ENCODE measurements around the gene OR51A4.

The OR51A4 gene

DNA sequence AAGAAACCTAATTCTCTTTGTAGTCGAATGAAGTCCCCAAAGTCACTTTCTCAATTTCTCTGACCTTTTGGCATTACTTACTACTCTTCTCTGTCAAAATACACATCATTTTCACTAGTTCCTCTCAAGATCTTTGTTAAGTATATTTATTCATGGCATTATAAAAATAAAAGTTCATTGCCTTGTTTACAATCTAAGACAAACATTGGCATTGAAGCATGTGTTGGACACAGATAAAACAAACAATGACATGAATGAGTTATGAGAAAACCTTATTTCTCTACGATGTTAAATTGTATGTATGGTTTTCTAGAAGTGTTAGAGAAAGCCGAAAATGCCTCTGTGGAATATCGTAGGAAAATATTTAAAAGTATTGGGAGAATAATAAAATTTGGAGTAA lies 14.7 kb downstream of the OR51A4 start:
- no peaks in the 10 kb centered on the region for H3K27me3 ChIP-seq (ENCODE audit: control insufficient read depth, insufficient read depth, low read length)
- no peak overlapping the region for H3K4me3 ChIP-seq (ENCODE audit: low read depth, low read length)
- no peaks in the 10 kb centered on the region for H3K36me3 ChIP-seq (ENCODE audit: control insufficient read depth, insufficient read depth, low read length)
- H3K9me3 ChIP-seq (ENCODE audit: control insufficient read depth, insufficient read depth, low read length), result no peaks in the 10 kb centered on the region
- H3K9ac ChIP-seq (ENCODE audit: low read depth, low read length), result no peak overlapping the region
- H3K4me1 ChIP-seq (ENCODE audit: control insufficient read depth, insufficient read depth, low read length), result no peaks in the 10 kb centered on the region

DNA sequence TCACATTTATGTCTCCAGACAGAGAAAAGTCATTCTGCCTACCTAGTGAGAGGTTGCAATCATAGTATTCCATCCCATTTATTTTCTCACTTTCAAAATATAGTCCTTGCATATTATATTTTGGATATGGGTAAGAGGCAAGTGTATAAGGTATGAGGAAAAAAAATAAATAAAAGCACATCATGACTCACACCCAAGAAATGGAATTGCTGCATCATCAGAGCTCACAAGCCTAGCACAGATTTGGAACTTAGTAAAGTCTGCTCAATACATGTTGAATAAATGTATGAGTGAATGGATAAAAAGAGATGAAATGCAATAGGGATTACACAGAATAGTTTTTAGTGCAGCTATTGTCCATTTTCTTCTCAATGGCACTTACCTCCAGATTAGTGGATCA lies 20.8 kb downstream of the OR51A4 start:
- Histone ChIP-seq H3K9ac (ENCODE audit: low read depth, low read length) (no peak overlapping the region), H3K4me3 (ENCODE audit: low read depth, low read length) (no peak overlapping the region), H3K27me3 (ENCODE audit: control insufficient read depth, insufficient read depth, low read length) (no peaks in the 10 kb centered on the region), H3K9me3 (ENCODE audit: control insufficient read depth, insufficient read depth, low read length) (no peaks in the 10 kb centered on the region), H3K36me3 (ENCODE audit: control insufficient read depth, insufficient read depth, low read length) (no peaks in the 10 kb centered on the region), H3K4me1 (ENCODE audit: control insufficient read depth, insufficient read depth, low read length) (no peaks in the 10 kb centered on the region)

DNA sequence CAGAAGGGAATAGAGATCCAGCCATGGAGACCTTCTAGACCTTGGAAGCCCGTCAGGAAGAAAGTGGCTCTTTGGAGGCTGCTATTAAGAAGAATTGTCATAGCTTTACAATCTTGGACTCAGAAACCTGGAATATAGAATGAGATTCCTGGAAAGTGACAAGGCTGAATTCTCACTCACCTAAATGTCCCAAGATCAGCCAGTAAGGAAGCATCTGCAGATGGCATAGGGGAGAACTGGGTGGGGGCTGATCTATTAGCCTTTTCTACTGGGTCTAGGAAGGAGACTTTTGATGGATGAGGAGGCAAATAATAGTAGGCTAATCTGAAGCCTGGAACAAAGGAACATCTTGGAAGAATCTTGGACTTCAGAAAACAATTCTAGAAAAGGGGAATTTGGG lies 23.2 kb downstream of the OR51A4 start, which contains the start of gene OR51G1:
TSS of gene OR51G1 (minus strand) at position 101 of the 400 bp plus-strand sequence. CDS start at position 101, 0 bp downstream.
- Histone ChIP-seq H3K27me3 (ENCODE audit: control insufficient read depth, insufficient read depth, low read length) (no peaks in the 10 kb centered on the region), H3K9ac (ENCODE audit: low read depth, low read length) (no peak within 1 kb of the TSS), H3K4me3 (ENCODE audit: low read depth, low read length) (no peak within 1 kb of the TSS), H3K9me3 (ENCODE audit: control insufficient read depth, insufficient read depth, low read length) (no peaks in the 10 kb centered on the region), H3K36me3 (ENCODE audit: control insufficient read depth, insufficient read depth, low read length) (no peaks in the 10 kb centered on the region), H3K4me1 (ENCODE audit: control insufficient read depth, insufficient read depth, low read length) (no peaks in the 10 kb centered on the region)

DNA sequence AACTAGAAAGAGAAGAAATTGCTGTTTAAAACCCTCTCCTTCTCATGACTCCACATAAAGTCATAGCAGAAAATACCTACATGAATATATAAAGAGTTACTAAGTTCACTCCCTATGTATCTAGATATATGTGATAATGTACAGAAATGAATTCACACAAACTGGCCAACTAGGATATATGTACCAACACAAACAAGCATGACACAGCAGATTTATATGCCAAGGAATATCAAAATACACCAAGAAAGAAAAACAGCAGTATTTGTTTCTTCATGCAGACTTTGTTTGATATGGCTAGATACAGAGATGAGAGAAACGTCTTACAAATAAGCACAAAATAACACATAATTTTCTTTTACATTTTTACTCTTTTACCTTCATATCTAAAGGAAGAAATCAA lies 25.1 kb downstream of the OR51A4 start:
- Histone ChIP-seq H3K4me1 (ENCODE audit: control insufficient read depth, insufficient read depth, low read length) (no peaks in the 10 kb centered on the region), H3K36me3 (ENCODE audit: control insufficient read depth, insufficient read depth, low read length) (no peaks in the 10 kb centered on the region), H3K4me3 (ENCODE audit: low read depth, low read length) (no peak overlapping the region), H3K27me3 (ENCODE audit: control insufficient read depth, insufficient read depth, low read length) (no peaks in the 10 kb centered on the region), H3K9ac (ENCODE audit: low read depth, low read length) (no peak overlapping the region), H3K9me3 (ENCODE audit: control insufficient read depth, insufficient read depth, low read length) (no peaks in the 10 kb centered on the region)

DNA sequence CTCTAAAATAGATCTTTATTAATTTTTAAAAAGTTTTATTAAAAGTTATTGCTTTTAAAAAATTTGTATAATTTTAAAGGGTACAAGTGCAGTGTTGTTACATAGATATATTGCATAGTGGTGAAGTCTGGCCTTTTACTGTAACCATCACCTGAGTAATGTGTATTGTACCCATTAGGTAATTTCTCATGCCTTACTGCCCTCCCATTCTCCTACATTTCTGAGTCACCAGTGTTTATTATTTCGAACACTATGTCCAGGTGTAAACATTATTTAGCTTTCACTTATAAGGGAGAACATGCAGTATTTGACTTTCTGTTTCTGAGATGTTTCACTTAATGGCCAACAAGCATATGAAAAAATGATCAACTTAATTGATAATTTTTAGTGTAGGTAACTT lies 25.6 kb downstream of the OR51A4 start:
- Histone ChIP-seq H3K27me3 (ENCODE audit: control insufficient read depth, insufficient read depth, low read length) (no peaks in the 10 kb centered on the region), H3K36me3 (ENCODE audit: control insufficient read depth, insufficient read depth, low read length) (no peaks in the 10 kb centered on the region), H3K9ac (ENCODE audit: low read depth, low read length) (no peak overlapping the region)

DNA sequence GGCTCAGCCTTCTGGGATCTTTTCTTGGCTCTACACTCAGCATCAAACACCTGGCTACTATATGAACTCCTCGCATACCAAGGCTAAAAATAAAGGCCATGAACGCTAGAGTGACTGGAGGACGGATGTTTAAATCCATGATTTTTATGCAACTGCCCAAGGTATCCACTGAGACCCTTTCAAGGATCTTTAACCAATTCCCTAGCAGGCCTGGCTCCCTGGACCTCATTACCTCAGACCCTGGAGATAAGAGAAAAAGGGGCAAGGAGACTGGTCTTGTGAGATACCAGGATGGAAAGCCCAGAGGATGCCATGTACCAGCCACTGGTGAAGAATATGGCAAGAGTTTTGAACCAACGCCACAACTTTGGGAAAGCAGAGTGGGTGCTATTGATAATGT lies 28.2 kb downstream of the OR51A4 start, which contains the start of gene OR51G2:
TSS of gene OR51G2 (minus strand) at position 101 of the 400 bp plus-strand sequence. CDS start 3,687 bp downstream, outside the sequence.
- Histone ChIP-seq H3K4me1 (ENCODE audit: control insufficient read depth, insufficient read depth, low read length) (no peaks in the 10 kb centered on the region), H3K27me3 (ENCODE audit: control insufficient read depth, insufficient read depth, low read length) (no peaks in the 10 kb centered on the region), H3K9me3 (ENCODE audit: control insufficient read depth, insufficient read depth, low read length) (no peaks in the 10 kb centered on the region), H3K36me3 (ENCODE audit: control insufficient read depth, insufficient read depth, low read length) (no peaks in the 10 kb centered on the region), H3K9ac (ENCODE audit: low read depth, low read length) (no peak within 1 kb of the TSS), H3K4me3 (ENCODE audit: low read depth, low read length) (no peak within 1 kb of the TSS)

More for the DNA sequence above, 25.6 kb downstream of the OR51A4 start:
- H3K4me3 ChIP-seq (ENCODE audit: low read depth, low read length), result no peak overlapping the region
- no peaks in the 10 kb centered on the region for H3K9me3 ChIP-seq (ENCODE audit: control insufficient read depth, insufficient read depth, low read length)
- H3K4me1 ChIP-seq (ENCODE audit: control insufficient read depth, insufficient read depth, low read length), result no peaks in the 10 kb centered on the region

DNA sequence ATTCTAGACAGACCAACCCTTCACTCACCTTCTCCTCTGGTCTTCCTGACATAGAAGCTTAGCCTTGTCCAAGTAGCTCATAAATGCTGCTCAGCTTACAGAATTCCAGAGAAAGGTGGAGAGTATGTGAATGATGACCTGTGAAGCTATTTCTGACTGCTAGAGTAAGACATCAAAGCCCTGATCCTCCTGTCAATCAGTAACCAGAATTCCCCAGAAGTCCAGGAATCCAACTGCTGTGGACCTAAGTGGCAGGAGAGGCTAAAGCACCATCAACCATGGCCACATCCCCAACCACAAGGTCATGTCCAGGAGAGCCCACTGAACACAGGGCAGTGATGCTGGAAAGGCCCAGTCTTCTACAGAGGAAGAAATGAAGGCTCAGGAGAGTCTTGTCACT lies 30.8 kb downstream of the OR51A4 start:
- Histone ChIP-seq H3K4me3 (ENCODE audit: low read depth, low read length) (no peak overlapping the region), H3K9me3 (ENCODE audit: control insufficient read depth, insufficient read depth, low read length) (no peaks in the 10 kb centered on the region), H3K36me3 (ENCODE audit: control insufficient read depth, insufficient read depth, low read length) (no peaks in the 10 kb centered on the region), H3K9ac (ENCODE audit: low read depth, low read length) (no peak overlapping the region), H3K4me1 (ENCODE audit: control insufficient read depth, insufficient read depth, low read length) (no peaks in the 10 kb centered on the region), H3K27me3 (ENCODE audit: control insufficient read depth, insufficient read depth, low read length) (no peaks in the 10 kb centered on the region)

DNA sequence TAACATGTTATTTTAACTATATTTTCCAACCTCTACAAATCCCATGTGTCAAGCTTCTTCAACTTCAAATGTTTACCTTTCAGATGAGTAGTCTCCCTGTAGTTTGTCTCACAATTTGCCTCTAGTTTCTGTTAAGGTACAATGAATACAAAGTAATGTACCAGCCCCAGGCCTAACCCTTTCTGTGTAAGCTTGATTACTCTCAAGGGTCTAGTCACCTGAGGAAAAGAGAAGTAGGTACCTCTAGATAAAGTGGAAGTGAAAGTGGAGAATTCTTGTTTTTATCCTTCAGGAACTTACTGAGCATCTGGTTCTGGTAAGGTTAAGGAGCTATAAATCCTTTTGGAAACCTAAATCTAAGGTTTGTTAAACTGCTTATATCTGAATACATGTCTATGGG lies 43.9 kb downstream of the OR51A4 start, which contains the start of gene OR51A7:
TSS of gene OR51A7 (plus strand) at position 300 of the 400 bp plus-strand sequence. CDS start 3,587 bp downstream, outside the sequence.
- Histone ChIP-seq H3K36me3 (ENCODE audit: control insufficient read depth, insufficient read depth, low read length) (no peaks in the 10 kb centered on the region), H3K27me3 (ENCODE audit: control insufficient read depth, insufficient read depth, low read length) (no peaks in the 10 kb centered on the region), H3K4me1 (ENCODE audit: control insufficient read depth, insufficient read depth, low read length) (no peaks in the 10 kb centered on the region), H3K9ac (ENCODE audit: low read depth, low read length) (no peak within 1 kb of the TSS), H3K9me3 (ENCODE audit: control insufficient read depth, insufficient read depth, low read length) (no peaks in the 10 kb centered on the region), H3K4me3 (ENCODE audit: low read depth, low read length) (no peak within 1 kb of the TSS)
